ENCODE measurements around the gene GGTLC2.

The GGTLC2 gene

GRCh38 chr22:22692707-22693530 is 48.5 kb downstream of the GGTLC2 start:
- no peak for DNase-seq

DNA sequence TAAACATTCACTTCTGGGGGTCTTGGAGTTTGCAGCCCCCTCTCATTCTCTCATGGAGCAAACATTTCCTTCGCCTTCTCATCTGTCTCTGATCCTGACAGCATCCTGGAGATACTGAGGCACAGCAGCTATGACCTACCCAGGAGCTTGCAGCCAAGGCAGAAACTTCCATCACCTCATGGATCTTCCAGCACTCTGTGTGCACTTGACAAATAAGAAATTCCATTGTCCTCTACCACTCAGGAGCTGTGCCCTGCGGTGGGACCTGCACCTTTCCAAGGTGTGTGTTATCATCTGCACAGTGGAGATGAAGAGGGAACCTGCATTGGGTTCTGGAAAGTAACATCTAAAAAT is 49.1 kb downstream of the GGTLC2 start:
- DNase-seq = no peak

GRCh38 chr22:22694106-22694505 is 49.7 kb downstream of the GGTLC2 start:
- DNase-seq = no peak

DNA sequence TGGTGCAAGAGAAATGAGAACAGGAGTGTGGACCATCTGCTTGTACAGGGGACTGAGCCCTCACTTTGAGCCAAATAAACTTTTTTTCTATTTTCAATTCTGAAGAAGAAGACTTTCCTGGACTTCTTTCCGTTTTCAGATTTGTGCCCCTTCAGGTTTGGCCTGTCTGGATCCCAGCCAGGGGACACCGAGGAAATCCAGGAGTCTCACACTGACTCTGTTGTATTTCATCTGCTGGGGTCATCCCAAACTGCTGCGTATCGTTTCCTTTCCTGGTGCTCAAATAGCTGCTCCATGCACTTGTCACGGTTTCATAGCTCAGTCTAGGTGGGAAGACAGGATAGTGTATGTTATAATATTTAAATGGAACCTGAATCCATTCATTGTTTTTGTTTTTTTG is 51.7 kb downstream of the GGTLC2 start:
- no peak for DNase-seq

Data from GDM1 (cell line).